Esophagus squamous epithelium (tissue), 5 donors: ENCODE measurements around the gene ZNF440. TPM values are rescaled to one million over a fixed set of nuclear protein-coding genes. Genes with fewer than 3 reads are reported as not detected.

ENCODE experiments used
- DNase-seq: peaks from one replicate; lab custom pipeline; 2025; lab: John Stamatoyannopoulos, UW
- H3K27ac ChIP-seq, 4 donors: fragments of 200-600 bp; sonication (generic); one replicate each; pipeline ENCODE4 v1.5.1; 2016 to 2019; ENCODE audit warnings: mild to moderate bottlenecking in 1 of 4
- H3K27me3 ChIP-seq, 4 donors: fragments of 200-600 bp; sonication (generic); 1 replicate in 3 of 4; 2 replicates in 1 of 4; pipeline versions ENCODE4 v1.5.1 to v1.6.0; 2017 to 2021; ENCODE audit warnings: antibody characterized with exemption in 1 of 4
- H3K36me3 ChIP-seq, 3 donors: fragments of 200-600 bp; sonication (generic); one replicate each; pipeline ENCODE4 v1.5.1; 2016 to 2019
- H3K4me1 ChIP-seq, 3 donors: fragments of 200-600 bp; sonication (generic); one replicate each; pipeline ENCODE4 v1.5.1; 2017 to 2019
- H3K4me3 ChIP-seq, 4 donors: fragments of 200-600 bp; sonication (generic); 1 replicate in 3 of 4; 2 replicates in 1 of 4; pipeline ENCODE4 v1.5.1; 2016 to 2019; ENCODE audit warnings: mild to moderate bottlenecking in 2 of 4, moderate library complexity in 1 of 4
- H3K9me3 ChIP-seq, 3 donors: fragments of 200-600 bp; sonication (generic); one replicate each; pipeline ENCODE4 v1.5.1; 2016 to 2019
- CTCF ChIP-seq, 6 experiments: fragments of 450-650 bp in 4 of 6; fragments of 200-600 bp in 2 of 6; sonication (generic) in 2 of 6; IDR thresholded peaks; one replicate each; pipeline ENCODE4 v1.5.1; 2016 to 2019; ENCODE audit warnings: antibody characterized with exemption in 6 of 6, mild to moderate bottlenecking in 4 of 6, moderate library complexity in 4 of 6
- POLR2A ChIP-seq, 4 donors: fragments of 450-650 bp; IDR thresholded peaks; one replicate each; pipeline ENCODE4 v1.6.1; 2017; ENCODE audit warnings: antibody characterized with exemption in 4 of 4, mild to moderate bottlenecking in 4 of 4, moderate library complexity in 3 of 4
- WGBS, 2 donors: methylation state at CpG; one replicate each; pipeline ENCODE4 v1.1.5; 2018; 5-methylcytosine and 5-hydroxymethylcytosine counted together
- intact Hi-C: fragments of 100-400 bp; cut with DNase I; formaldehyde crosslinking; loops from one replicate; pipeline ENCODE4 v1.15.0; 2022
- total RNA-seq, 4 donors: library from RNA; depleted of rRNA; stranded (reverse); fragments of >200 nt; gene quantifications; one replicate each; pipeline ENCODE4 v1.1.0, GENCODE V29; 2016
- donor health status: DM: yes; HTN: yes; CAD: no.

The ZNF440 gene
- total RNA-seq, 4 donors from 2014 or later = 16.1 to 22.2 (median 19.2) TPM

- 86 to 90% methylated on average over 3 of the region's 3 CpGs for WGBS, 2 donors
- Histone ChIP-seq H3K27me3 (no peaks in the 10 kb centered on the region), H3K36me3 (peaks cover 16 to 29% (median 17%) of the 10 kb centered on the region in 3 donors), H3K4me1 (no peaks in the 10 kb centered on the region), H3K27ac (no peak overlapping the region), H3K4me3 (no peak overlapping the region), H3K9me3 (peaks cover 0 to 98% (median 81%) of the 10 kb centered on the region in 3 donors)
- intact Hi-C loops = no loop called here
- TF ChIP-seq CTCF (IDR thresholded peaks at IDR 0.05) = no peak
- no peak for TF ChIP-seq POLR2A (IDR thresholded peaks at IDR 0.05)
- DNase-seq = no peak
Observed at GRCh38 chr19:11784356-11784755, 29.7 kb upstream of the ZNF440 start.

- H3K4me1 ChIP-seq = no peaks in the 10 kb centered on the region
- intact Hi-C loops = no loop called here
- no peak overlapping the region for H3K27ac ChIP-seq
- H3K9me3 ChIP-seq = peaks cover 0 to 77% (median 56%) of the 10 kb centered on the region in 3 donors
- H3K4me3 ChIP-seq = no peak overlapping the region
- WGBS, 2 donors = 71 to 76% methylated on average over 3 of the region's 3 CpGs
- H3K27me3 ChIP-seq = no peaks in the 10 kb centered on the region
- DNase-seq = no peak
- H3K36me3 ChIP-seq = no peaks in the 10 kb centered on the region
- TF ChIP-seq CTCF (IDR thresholded peaks at IDR 0.05) = no peak
- no peak for TF ChIP-seq POLR2A (IDR thresholded peaks at IDR 0.05)
Observed at GRCh38 chr19:11787536-11787935, 26.5 kb upstream of the ZNF440 start.

GRCh38 chr19:11792942-11793341 is 21.1 kb upstream of the ZNF440 start:
- intact Hi-C loops = no loop called here
- no peak for TF ChIP-seq CTCF (IDR thresholded peaks at IDR 0.05)
- TF ChIP-seq POLR2A (IDR thresholded peaks at IDR 0.05) = no peak
- no peak for DNase-seq
- no peak overlapping the region for H3K27ac ChIP-seq
- H3K27me3 ChIP-seq = no peaks in the 10 kb centered on the region
- no peaks in the 10 kb centered on the region for H3K36me3 ChIP-seq
- H3K9me3 ChIP-seq = peaks cover 0 to 23% (median 16%) of the 10 kb centered on the region in 3 donors
- peaks cover 4 to 9% (median 9%) of the 10 kb centered on the region in 3 donors for H3K4me1 ChIP-seq
- no peak overlapping the region for H3K4me3 ChIP-seq

GRCh38 chr19:11797491-11797890 is 16.6 kb upstream of the ZNF440 start:
- peak overlapping the region in 2 of 4 donors; percentile 67 to 82 for H3K4me3 ChIP-seq
- peaks cover 7 to 26% (median 11%) of the 10 kb centered on the region in 3 donors for H3K4me1 ChIP-seq
- intact Hi-C loops = loop anchor here (5.0 kb wide), 1 partner anchor 345 kb away; the partner anchor contains the start of gene ZNF20
- no peaks in the 10 kb centered on the region for H3K9me3 ChIP-seq
- H3K36me3 ChIP-seq = no peaks in the 10 kb centered on the region
- no peaks in the 10 kb centered on the region for H3K27me3 ChIP-seq
- DNase-seq = no peak
- 2 to 13% methylated on average over 4 to 7 of the region's 8 CpGs for WGBS, 2 donors
- peak overlapping the region in 2 of 4 donors; percentile 84 to 87 for H3K27ac ChIP-seq
- TF ChIP-seq CTCF (IDR thresholded peaks at IDR 0.05) = peak; percentile 83 to 94 (median 88)
- TF ChIP-seq POLR2A (IDR thresholded peaks at IDR 0.05) = no peak

GRCh38 chr19:11798391-11799330 is 15.4 kb upstream of the ZNF440 start, which contains the start of gene ZNF491:
TSS of gene ZNF491 (plus strand) at chr19:11798523. CDS start at chr19:11805954, 7,431 bp downstream.
- Histone ChIP-seq H3K9me3 (no peaks in the 10 kb centered on the region), H3K36me3 (no peaks in the 10 kb centered on the region), H3K4me1 (peaks cover 7 to 26% (median 11%) of the 10 kb centered on the region in 3 donors), H3K27ac (peak within 1 kb of the TSS; percentile 64 to 87 (median 81)), H3K27me3 (no peaks in the 10 kb centered on the region), H3K4me3 (peak within 1 kb of the TSS; percentile 61 to 82 (median 64))
- peak; percentile 26 for DNase-seq
- intact Hi-C loops = loop anchor here (5.0 kb wide), 1 partner anchor 344 kb away; the partner anchor contains the start of gene ZNF20
- WGBS, 2 donors = 1 to 6% methylated on average over 10 to 14 of the region's 56 CpGs
- TF ChIP-seq POLR2A (IDR thresholded peaks at IDR 0.05) = peak in 2 of 4 donors; percentile 48 to 75
- peak in 4 of 6 experiments; percentile 10 to 32 (median 27) for TF ChIP-seq CTCF (IDR thresholded peaks at IDR 0.05)
